Renal cortex interstitium (tissue), 11 donors: ENCODE measurements around the gene CALHM6. TPM values are rescaled to one million over a fixed set of nuclear protein-coding genes. Genes with fewer than 3 reads are reported as not detected.
A peak's percentile ranks its signal among the peaks of the same experiment; 100 is the strongest.
"Not testable (repeated sequence)": the region's sequence is repeated elsewhere in the genome, so short reads cannot be mapped to it uniquely, and the experiment has no call there.

ENCODE experiments used
- DNase-seq, 11 donors: peaks; one replicate each; pipeline ENCODE4 v3.0.0-alpha.2; 2013; ENCODE audit warnings: low read depth in 9 of 11, low spot score in 4 of 11; ENCODE audit errors: extremely low read depth in 1 of 11
- polyA plus RNA-seq, 3 donors: library from polyadenylated mRNA; unstranded; fragments of 120-200 nt; gene quantifications; one replicate each; pipeline ENCODE4 v1.2.1, GENCODE V29; 2013; ENCODE audit not compliant: insufficient read length in 3 of 3

Gene CALHM6
- polyA plus RNA-seq, 3 donors: 4.9 to 6.6 (median 5.7) TPM

DNA sequence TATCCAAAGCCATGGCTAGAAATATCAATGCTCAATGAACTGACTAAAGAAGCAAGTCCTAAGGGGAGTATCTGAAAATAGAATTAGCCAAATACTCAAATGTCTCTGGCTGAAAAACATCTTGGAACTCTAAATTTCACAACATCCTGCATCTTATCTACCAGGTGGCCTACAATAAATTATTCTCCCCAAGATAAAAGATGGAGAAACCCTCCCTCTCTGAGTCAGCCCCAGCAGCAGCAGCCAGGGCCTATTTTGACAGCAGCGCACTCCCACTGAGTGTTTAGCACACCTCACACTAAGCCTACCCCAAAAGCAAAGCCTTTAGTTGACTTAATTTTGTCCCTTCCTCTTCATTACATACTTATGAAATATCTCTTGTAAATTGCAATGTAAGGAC lies 5.9 kb downstream of the CALHM6 start:
- DNase-seq: no peak

DNA sequence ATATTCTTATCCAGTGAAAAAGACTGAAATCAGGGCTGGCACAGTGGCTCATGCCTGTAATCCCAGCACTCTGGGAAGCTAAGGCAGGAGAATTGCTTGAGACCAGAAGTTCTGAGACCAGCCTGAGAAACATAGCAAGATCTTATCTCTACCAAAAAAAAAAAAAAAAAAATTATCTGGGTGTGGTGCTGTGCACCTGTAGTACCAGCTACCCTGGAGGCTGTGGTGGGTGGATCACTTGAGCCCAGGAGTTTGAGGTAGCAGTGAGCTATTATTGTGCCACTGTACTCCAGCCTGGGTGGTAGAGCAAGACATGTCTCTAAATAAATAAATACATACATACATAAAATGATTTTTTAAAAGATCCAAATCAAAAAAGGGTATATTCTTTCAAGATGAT lies 6.3 kb downstream of the CALHM6 start:
- DNase-seq: no peak

- no peak for DNase-seq
Measured at GRCh38 chr6:116468293-116468692, 7.1 kb downstream of the CALHM6 start.

GRCh38 chr6:116471531-116471930 lies 10.4 kb downstream of the CALHM6 start:
- no peak for DNase-seq

- DNase-seq: no peak
Measured at GRCh38 chr6:116472706-116473105, 11.5 kb downstream of the CALHM6 start.

GRCh38 chr6:116475141-116475540 lies 14.0 kb downstream of the CALHM6 start:
- DNase-seq: no peak

- DNase-seq: no peak
Measured at GRCh38 chr6:116476002-116476678, 15.0 kb downstream of the CALHM6 start.

- no peak for DNase-seq
Measured at GRCh38 chr6:116482780-116483179, 21.6 kb downstream of the CALHM6 start.

DNA sequence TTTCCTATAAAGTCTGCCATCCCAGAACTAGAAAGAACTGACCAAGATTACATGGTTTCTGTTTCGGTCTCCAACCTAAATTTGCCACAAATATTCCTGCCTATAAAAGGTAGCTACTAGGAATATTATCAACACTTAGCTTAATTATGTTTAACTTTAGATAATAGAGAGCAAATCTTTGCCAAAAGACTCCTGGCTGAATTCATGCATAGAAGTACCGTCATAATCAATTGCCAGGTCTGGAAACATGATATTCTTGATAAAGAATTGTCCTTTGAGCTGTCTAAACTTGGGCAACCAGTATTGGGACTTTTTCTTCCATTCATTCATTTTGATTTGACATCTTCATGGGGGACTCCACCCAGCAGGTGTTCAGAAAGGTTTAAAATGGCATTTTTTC lies 22.4 kb downstream of the CALHM6 start:
- no peak for DNase-seq

GRCh38 chr6:116485559-116486184 lies 24.5 kb downstream of the CALHM6 start:
- DNase-seq: no peak

- DNase-seq: no peak
Measured at GRCh38 chr6:116491610-116492330, 30.6 kb downstream of the CALHM6 start.

DNA sequence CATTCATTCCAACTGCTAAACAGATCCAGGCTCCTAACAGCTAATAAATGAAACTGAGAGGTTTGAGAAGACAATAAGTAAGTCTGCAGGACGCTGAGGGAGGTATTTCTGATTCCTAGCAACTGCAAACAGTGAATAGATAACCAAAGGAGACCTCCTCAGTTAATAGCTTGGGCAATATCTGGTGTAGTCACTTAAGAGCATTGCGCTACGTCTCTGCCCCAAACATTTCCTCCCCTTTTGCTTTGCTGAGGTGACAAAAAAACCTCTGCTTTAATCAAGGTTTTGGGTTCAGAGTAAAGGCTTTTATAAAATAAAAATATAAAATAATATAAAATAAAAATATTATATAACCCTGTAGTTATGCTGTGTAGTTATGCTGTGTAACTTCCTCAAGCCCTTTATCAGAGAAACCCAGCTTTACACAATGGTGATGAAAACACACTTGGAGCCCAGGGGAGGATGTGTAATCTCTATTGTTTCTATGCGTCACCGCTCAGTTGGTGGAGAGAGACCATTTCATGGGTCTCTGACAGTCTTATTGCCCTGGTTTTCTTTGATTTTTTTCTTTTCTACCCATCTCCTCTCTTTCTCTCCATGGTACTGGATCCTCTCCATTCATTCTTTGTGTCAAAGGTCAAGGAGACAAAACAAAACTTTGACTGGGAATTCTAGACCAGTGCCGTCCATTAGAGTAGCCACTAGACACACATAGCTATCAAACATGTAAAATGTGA lies 31.3 kb downstream of the CALHM6 start:
- DNase-seq: no peak

DNA sequence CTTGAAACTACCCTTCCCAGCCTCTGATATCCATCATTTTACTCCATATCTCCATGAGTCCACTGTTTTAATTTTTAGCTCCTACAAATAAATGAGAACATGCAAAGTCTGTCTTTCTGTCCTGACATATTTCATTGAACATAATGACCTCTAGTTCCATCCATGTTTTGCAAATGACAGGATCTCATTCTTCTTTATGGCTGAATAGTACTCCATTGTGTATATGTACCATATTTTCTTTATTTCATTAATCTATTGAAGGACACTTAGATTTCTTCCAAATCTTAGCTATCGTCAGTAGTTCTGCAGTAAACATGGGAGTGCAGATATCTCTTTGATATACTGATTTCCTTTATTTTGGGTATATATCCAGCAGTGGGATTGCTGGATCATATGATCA lies 34.0 kb downstream of the CALHM6 start:
- DNase-seq: not testable (repeated sequence)

DNA sequence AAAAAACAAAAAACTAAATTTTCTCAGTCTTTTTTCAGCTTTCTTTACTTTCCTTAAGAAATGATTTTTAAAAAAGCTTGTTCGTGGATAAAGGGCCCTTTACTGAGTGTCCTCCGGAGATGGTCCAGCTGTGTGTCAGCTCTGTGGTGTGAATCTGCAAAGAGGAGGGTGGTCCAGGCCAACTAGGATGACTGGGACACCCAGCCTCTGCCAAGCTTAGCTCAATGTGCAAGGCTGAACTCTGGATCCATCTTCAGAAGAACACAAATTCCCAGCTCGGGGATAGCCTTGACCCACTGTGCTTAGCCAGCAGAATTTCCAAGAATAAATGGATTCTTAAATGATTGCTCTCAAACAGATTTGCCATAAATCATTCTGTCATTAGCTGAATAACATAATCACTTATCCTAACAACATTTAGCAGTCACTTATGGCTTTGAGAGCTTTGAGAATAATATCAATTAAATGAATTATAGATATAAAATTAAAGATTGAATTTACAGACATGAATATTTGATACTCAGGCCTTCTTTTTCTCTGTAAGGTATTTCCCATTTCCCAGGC lies 36.0 kb downstream of the CALHM6 start:
- no peak for DNase-seq

GRCh38 chr6:116500969-116501433 lies 39.8 kb downstream of the CALHM6 start:
- DNase-seq: no peak

GRCh38 chr6:116507324-116507723 lies 46.1 kb downstream of the CALHM6 start:
- DNase-seq: no peak

DNA sequence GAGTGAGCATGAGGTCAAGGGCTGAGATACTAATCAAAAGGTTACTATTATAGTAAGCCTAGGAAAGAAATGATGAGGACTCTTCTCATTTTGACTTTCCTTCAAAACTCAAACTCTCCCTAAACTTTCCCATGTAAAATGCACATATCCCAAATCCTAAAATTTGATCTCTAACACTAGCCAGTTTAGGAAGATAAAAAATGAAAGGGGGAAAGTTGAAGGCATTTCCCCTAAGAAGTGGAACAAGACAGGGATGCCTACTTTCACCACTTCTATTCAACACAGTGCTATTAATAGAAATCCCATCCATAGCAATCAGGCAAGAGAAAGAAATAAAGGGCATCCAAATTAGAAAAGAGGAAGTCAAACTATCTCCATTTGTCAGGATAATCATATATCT lies 47.4 kb downstream of the CALHM6 start:
- no peak for DNase-seq

DNA sequence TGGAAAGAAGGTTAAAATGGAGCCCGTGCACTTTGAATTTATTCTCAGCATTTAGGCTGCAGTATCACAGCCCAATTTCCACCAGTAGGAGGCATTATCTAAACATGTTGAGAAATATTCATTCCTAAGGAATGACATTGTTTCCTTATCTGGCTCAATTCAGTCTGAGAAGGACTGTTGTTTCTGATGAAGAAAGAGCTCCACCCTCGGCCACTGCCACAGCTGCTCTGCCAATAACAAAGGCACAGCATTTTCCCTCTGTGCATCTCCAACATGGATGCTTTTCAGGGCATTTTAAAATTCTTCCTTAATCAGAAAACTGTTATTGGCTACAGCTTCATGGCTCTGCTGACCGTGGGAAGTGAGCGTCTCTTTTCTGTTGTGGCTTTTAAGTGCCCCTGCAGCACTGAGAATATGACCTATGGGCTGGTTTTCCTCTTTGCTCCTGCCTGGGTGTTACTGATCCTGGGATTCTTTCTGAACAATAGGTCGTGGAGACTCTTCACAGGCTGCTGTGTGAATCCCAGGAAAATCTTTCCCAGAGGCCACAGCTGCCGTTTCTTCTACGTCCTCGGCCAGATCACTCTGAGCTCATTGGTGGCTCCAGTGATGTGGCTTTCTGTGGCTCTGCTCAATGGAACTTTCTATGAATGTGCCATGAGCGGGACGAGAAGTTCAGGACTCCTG lies 50.4 kb downstream of the CALHM6 start, which contains the start of gene CALHM5:
TSS of gene CALHM5 (plus strand) at position 216 of the 687 bp plus-strand sequence. CDS start at position 274, 58 bp downstream.
- peak in 2 of 11 donors; percentile 12 to 40 for DNase-seq
